Measurements from ENCODE around the gene DTNB.

GRCh38 chr2:25529034-25529433, 144.3 kb downstream of the DTNB start:
- no peak for TF ChIP-seq CTCF (conservative IDR thresholded peaks at IDR 0.05; ENCODE audit: low read depth, low read length)
- TF ChIP-seq EZH2 (IDR thresholded peaks at IDR 0.05; ENCODE audit: borderline replicate concordance, low read depth, low read length, poor library complexity, severe bottlenecking): no peak

Data from A673 (cell line).